Activated naive CD4-positive, alpha-beta T cell treated with anti-CD3 and anti-CD28 coated beads, Interleukin-2, amount 10 ng/mL, durations not matched to agents 7 days and 5 days (primary cell): ENCODE data around the gene PPBP.

Source experiments
- CTCF ChIA-PET: fragments of 350-600 bp; sonication (Branson Sonifier 250); formaldehyde crosslinking; loops from one replicate; lab custom pipeline; 2021; ENCODE audit warnings: antibody characterized with exemption; lab: Charles Lee
- DNase-seq: peaks from one replicate; pipeline ENCODE4 v3.0.0-alpha.2; 2020
- H3K27ac Mint-ChIP-seq: one replicate; pipeline ENCODE4 v1.8.0; 2021; ENCODE audit warnings: mild to moderate bottlenecking, moderate library complexity, mixed read lengths
- H3K27me3 Mint-ChIP-seq: one replicate; pipeline ENCODE4 v1.8.0; 2021; ENCODE audit warnings: mild to moderate bottlenecking, mixed read lengths
- H3K36me3 Mint-ChIP-seq: one replicate; pipeline ENCODE4 v1.8.0; 2021; ENCODE audit warnings: mixed read lengths
- H3K4me1 Mint-ChIP-seq: one replicate; pipeline ENCODE4 v1.8.0; 2021; ENCODE audit warnings: mixed read lengths
- H3K4me3 Mint-ChIP-seq: one replicate; pipeline ENCODE4 v1.8.0; 2021; ENCODE audit warnings: mild to moderate bottlenecking, moderate library complexity, mixed read lengths
- H3K9me3 Mint-ChIP-seq: one replicate; pipeline ENCODE4 v1.8.0; 2021; ENCODE audit warnings: mixed read lengths

Gene PPBP

GRCh38 chr4:74013264-74013663, 25.3 kb upstream of the PPBP start:
- no peak for DNase-seq
- peaks cover 16% of the 10 kb centered on the region for H3K4me1 Mint-ChIP-seq
- H3K4me3 Mint-ChIP-seq: no peak overlapping the region
- H3K9me3 Mint-ChIP-seq: no peaks in the 10 kb centered on the region
- no peaks in the 10 kb centered on the region for H3K36me3 Mint-ChIP-seq
- no peak overlapping the region for H3K27ac Mint-ChIP-seq
- CTCF ChIA-PET: interaction anchor here (0.6 kb wide), 1 partner anchor 31 kb away, joined by 3 read pairs; no protein-coding TSS in a partner anchor
- no peaks in the 10 kb centered on the region for H3K27me3 Mint-ChIP-seq

DNA sequence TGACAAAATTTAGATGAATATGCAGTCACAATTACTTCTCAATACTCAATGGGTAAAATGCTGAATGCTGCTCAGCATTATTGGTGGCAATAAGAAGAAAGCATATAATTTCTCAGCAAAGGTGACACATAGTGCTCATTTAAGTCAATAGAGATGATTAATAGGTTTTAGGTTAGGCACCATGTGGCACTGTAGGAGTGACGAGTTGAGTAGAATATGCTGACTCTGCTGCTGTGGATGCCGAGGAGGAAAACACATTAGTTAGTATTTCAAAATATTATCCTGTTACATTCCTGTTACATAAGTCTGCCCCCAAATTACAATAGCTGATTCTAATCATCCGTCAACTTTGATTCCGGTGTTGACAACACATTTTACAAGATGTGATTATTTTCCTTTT, 24.1 kb upstream of the PPBP start:
- CTCF ChIA-PET: no interaction called here
- no peaks in the 10 kb centered on the region for H3K9me3 Mint-ChIP-seq

DNA sequence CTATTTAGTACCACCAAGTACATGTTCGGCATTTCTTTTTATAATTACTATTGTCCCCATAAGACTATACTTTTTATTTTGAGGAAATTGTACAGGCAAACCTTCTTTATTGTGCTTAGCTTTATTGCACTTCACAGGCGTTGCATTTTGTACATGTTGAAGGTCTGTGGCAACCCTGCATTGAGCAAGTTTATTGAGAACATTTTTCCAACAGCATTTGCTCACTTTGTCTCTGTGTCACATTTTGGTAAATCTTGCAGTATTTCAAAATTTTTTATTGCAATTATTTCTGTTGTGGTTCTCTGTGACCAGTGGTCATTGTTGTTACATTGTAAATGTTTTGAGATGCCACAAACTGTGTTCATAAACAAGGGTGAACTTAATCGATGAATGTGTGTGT, 21.3 kb upstream of the PPBP start:
- no peaks in the 10 kb centered on the region for H3K9me3 Mint-ChIP-seq
- H3K36me3 Mint-ChIP-seq: no peaks in the 10 kb centered on the region
- H3K27ac Mint-ChIP-seq: no peak overlapping the region
- no peak for DNase-seq
- H3K4me1 Mint-ChIP-seq: no peaks in the 10 kb centered on the region
- H3K27me3 Mint-ChIP-seq: no peaks in the 10 kb centered on the region
- CTCF ChIA-PET: no interaction called here
- no peak overlapping the region for H3K4me3 Mint-ChIP-seq

More for the DNA sequence above, 24.1 kb upstream of the PPBP start:
- peaks cover 16% of the 10 kb centered on the region for H3K4me1 Mint-ChIP-seq
- DNase-seq: no peak
- H3K27ac Mint-ChIP-seq: no peak overlapping the region
- no peaks in the 10 kb centered on the region for H3K36me3 Mint-ChIP-seq
- H3K4me3 Mint-ChIP-seq: no peak overlapping the region
- no peaks in the 10 kb centered on the region for H3K27me3 Mint-ChIP-seq

GRCh38 chr4:74006009-74006476, 18.1 kb upstream of the PPBP start:
- CTCF ChIA-PET: no interaction called here
- no peaks in the 10 kb centered on the region for H3K36me3 Mint-ChIP-seq
- no peak for DNase-seq
- no peaks in the 10 kb centered on the region for H3K27me3 Mint-ChIP-seq
- H3K4me1 Mint-ChIP-seq: no peaks in the 10 kb centered on the region
- H3K9me3 Mint-ChIP-seq: no peaks in the 10 kb centered on the region
- no peak overlapping the region for H3K27ac Mint-ChIP-seq
- no peak overlapping the region for H3K4me3 Mint-ChIP-seq

DNA sequence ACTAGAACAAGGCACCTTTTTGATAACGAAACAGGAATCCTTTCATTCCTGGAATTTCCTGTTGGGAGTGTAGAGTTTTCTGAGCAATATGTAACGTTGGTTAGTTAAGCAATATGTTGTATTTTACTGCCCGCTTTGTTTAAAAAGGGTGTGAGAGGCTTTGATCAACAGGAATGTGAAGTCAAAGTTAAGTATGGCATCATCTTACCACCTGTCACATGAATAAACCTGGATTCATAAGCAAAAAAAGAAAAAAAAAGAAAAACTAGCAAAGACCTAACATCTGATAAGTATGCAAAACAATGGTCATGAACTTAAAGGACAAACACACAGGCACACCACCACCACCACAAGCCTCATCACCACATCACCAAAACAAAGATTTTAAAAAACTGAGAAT, 17.5 kb upstream of the PPBP start:
- no peak overlapping the region for H3K27ac Mint-ChIP-seq
- no peak for DNase-seq
- no peaks in the 10 kb centered on the region for H3K27me3 Mint-ChIP-seq
- no peaks in the 10 kb centered on the region for H3K36me3 Mint-ChIP-seq
- no peaks in the 10 kb centered on the region for H3K4me1 Mint-ChIP-seq
- no peak overlapping the region for H3K4me3 Mint-ChIP-seq
- H3K9me3 Mint-ChIP-seq: no peaks in the 10 kb centered on the region
- CTCF ChIA-PET: no interaction called here

DNA sequence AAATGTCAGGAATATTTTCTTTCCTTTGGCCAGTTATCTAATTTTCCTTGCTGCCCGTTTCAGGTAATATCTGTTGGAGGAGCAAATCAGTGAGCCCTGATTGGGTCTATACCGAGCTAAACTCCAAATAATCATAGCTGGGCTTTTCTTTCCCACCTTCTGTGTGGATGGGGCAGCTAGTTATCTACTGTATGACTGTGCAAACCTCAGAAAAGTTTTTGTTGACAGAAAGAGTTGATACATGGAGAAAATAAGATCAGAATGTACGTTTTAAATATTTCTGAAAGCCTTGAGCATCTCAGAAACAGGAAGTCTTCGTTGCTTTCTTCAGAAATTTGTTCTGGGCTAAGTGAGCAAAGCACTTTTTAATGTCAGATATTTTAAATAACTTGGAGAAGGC, 16.7 kb upstream of the PPBP start:
- no peaks in the 10 kb centered on the region for H3K36me3 Mint-ChIP-seq
- DNase-seq: no peak
- H3K4me3 Mint-ChIP-seq: no peak overlapping the region
- no peaks in the 10 kb centered on the region for H3K27me3 Mint-ChIP-seq
- CTCF ChIA-PET: no interaction called here
- no peaks in the 10 kb centered on the region for H3K9me3 Mint-ChIP-seq
- no peaks in the 10 kb centered on the region for H3K4me1 Mint-ChIP-seq
- H3K27ac Mint-ChIP-seq: no peak overlapping the region

DNA sequence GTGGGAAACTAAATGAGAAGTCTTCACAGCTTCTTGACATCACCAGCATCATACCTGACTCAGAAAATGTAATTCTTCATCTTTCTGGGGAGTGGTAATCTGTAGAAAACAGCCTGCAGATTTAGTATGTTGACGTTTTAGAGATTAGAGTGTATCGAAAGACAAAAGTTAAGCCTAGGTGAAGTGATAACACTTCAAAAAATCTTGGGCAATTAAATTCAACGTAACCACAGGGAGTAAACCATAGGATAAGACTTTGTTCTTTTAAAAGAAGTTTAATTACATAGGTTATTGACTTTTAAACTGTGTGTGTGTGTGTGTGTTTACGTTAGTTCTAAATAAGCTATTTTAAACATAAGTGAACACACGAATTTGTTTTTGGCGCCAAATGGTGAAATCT, 12.3 kb upstream of the PPBP start:
- no peaks in the 10 kb centered on the region for H3K36me3 Mint-ChIP-seq
- H3K4me1 Mint-ChIP-seq: no peaks in the 10 kb centered on the region
- CTCF ChIA-PET: no interaction called here
- no peak for DNase-seq
- no peak overlapping the region for H3K4me3 Mint-ChIP-seq
- H3K27ac Mint-ChIP-seq: no peak overlapping the region
- peaks cover 16% of the 10 kb centered on the region for H3K27me3 Mint-ChIP-seq
- no peaks in the 10 kb centered on the region for H3K9me3 Mint-ChIP-seq

DNA sequence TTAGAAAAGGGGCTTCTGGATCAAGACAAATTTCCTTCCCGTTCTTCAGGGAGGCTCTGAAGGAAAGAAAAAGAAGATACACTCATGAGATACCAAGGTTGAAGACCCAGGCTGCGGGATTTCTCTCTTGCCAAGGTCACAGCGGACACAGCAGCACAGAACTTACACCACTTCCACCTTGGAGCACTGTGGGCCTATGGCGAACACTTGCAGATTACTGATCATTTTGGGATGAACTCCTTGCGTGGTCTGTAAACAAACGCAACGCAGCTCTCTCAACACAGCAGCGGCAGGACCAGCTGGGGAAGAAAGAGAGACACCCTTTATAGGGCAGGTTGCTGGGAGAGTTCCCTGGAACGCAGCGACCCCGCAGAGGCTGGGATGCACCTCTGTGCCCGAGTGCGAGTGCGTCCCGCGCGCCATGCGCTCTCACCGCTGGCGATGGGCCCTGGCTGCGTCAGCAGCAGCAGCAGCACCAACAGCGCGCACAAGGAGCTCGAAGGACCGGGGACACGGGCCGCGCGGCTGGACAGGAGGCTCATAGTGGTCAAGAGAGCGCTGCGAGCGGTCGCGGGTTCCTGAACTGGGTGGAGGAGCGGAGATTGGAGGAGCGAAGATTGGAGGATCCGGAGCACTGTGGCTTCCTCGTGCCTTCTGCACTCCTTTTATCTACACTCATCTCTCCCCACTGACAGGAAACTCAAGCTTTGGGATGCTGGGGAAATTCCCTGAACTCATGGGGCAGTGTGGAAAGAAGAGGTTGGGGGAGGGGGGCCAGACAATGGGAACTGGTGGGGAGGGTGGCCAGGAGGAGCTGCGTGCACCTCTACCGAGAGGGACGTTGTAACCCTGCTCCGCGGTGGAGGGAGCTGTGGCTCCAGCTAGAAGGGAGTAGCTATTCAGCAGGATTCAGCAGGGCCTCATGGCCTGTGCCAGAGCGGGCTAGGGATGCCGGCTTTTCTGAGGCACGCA, 10.3 kb upstream of the PPBP start, which contains the start of gene CXCL5:
Gene CXCL5, minus strand, starts transcription at position 638 of the 972 bp plus-strand sequence. Its CDS starts 96 bp downstream, at position 542.
- no peak for DNase-seq
- CTCF ChIA-PET: no interaction called here

GRCh38 chr4:73992050-73992449, 4.1 kb upstream of the PPBP start:
- Mint-ChIP-seq H3K9me3 (no peaks in the 10 kb centered on the region), H3K36me3 (no peaks in the 10 kb centered on the region), H3K4me1 (no peaks in the 10 kb centered on the region), H3K27me3 (peaks cover 6% of the 10 kb centered on the region), H3K4me3 (no peak overlapping the region), H3K27ac (no peak overlapping the region)
- no peak for DNase-seq
- CTCF ChIA-PET: no interaction called here

More for the DNA sequence above, 10.3 kb upstream of the PPBP start, which contains the start of gene CXCL5:
- H3K4me3 Mint-ChIP-seq: no peak within 1 kb of the TSS
- no peaks in the 10 kb centered on the region for H3K4me1 Mint-ChIP-seq
- no peaks in the 10 kb centered on the region for H3K9me3 Mint-ChIP-seq
- peaks cover 16% of the 10 kb centered on the region for H3K27me3 Mint-ChIP-seq
- no peaks in the 10 kb centered on the region for H3K36me3 Mint-ChIP-seq
- H3K27ac Mint-ChIP-seq: peak within 1 kb of the TSS; percentile 19

GRCh38 chr4:73991742-73992000, 3.7 kb upstream of the PPBP start:
- no peak overlapping the region for H3K27ac Mint-ChIP-seq
- no peak overlapping the region for H3K4me3 Mint-ChIP-seq
- no peaks in the 10 kb centered on the region for H3K9me3 Mint-ChIP-seq
- DNase-seq: no peak
- H3K36me3 Mint-ChIP-seq: no peaks in the 10 kb centered on the region
- CTCF ChIA-PET: no interaction called here
- no peaks in the 10 kb centered on the region for H3K4me1 Mint-ChIP-seq
- peaks cover 6% of the 10 kb centered on the region for H3K27me3 Mint-ChIP-seq

GRCh38 chr4:73990988-73991741, 3.2 kb upstream of the PPBP start:
- no peaks in the 10 kb centered on the region for H3K36me3 Mint-ChIP-seq
- no peaks in the 10 kb centered on the region for H3K9me3 Mint-ChIP-seq
- CTCF ChIA-PET: no interaction called here
- H3K4me3 Mint-ChIP-seq: no peak overlapping the region
- no peak overlapping the region for H3K27ac Mint-ChIP-seq
- DNase-seq: no peak
- peaks cover 4% of the 10 kb centered on the region for H3K27me3 Mint-ChIP-seq
- H3K4me1 Mint-ChIP-seq: no peaks in the 10 kb centered on the region

GRCh38 chr4:73989928-73990327, 1.9 kb upstream of the PPBP start:
- Mint-ChIP-seq H3K4me1 (no peaks in the 10 kb centered on the region), H3K4me3 (no peak overlapping the region), H3K27ac (no peak overlapping the region), H3K27me3 (peaks cover 3% of the 10 kb centered on the region), H3K36me3 (no peaks in the 10 kb centered on the region), H3K9me3 (no peaks in the 10 kb centered on the region)
- CTCF ChIA-PET: interaction anchor here (0.6 kb wide), 1 partner anchor 188 kb away, joined by 3 read pairs; no protein-coding TSS in a partner anchor
- no peak for DNase-seq

GRCh38 chr4:73989031-73989430, 1.0 kb upstream of the PPBP start:
- H3K27me3 Mint-ChIP-seq: peaks cover 3% of the 10 kb centered on the region
- no peak for DNase-seq
- no peak overlapping the region for H3K27ac Mint-ChIP-seq
- H3K9me3 Mint-ChIP-seq: no peaks in the 10 kb centered on the region
- H3K4me1 Mint-ChIP-seq: no peaks in the 10 kb centered on the region
- CTCF ChIA-PET: no interaction called here
- no peaks in the 10 kb centered on the region for H3K36me3 Mint-ChIP-seq
- no peak overlapping the region for H3K4me3 Mint-ChIP-seq

GRCh38 chr4:73985528-73985852, 2.5 kb downstream of the PPBP start:
- no peaks in the 10 kb centered on the region for H3K36me3 Mint-ChIP-seq
- H3K4me1 Mint-ChIP-seq: no peaks in the 10 kb centered on the region
- CTCF ChIA-PET: no interaction called here
- H3K9me3 Mint-ChIP-seq: no peaks in the 10 kb centered on the region
- DNase-seq: no peak
- H3K27ac Mint-ChIP-seq: no peak overlapping the region
- H3K4me3 Mint-ChIP-seq: no peak overlapping the region
- H3K27me3 Mint-ChIP-seq: peaks cover 6% of the 10 kb centered on the region
